GM12865 (cell line): ENCODE measurements around the gene LHFPL3.

ENCODE experiments used
- DNase-seq: peaks from one replicate; pipeline ENCODE4 v3.0.0; 2010; ENCODE audit warnings: low read depth
- H3K4me3 ChIP-seq: 2 replicates; pipeline ENCODE4 v1.5.1; 2011; ENCODE audit warnings: mild to moderate bottlenecking, low read depth, low read length, control low read depth
- TF ChIP-seq, protein P1 (sequence below): IDR thresholded peaks from 2 replicates; pipeline ENCODE4 v1.5.1; 2011; ENCODE audit warnings: low read length, control low read depth, low read depth, inconsistent platforms; ENCODE audit not compliant: insufficient read depth; ENCODE audit errors: missing control alignments

The LHFPL3 gene

GRCh38 chr7:104416866-104417393 is 88.5 kb downstream of the LHFPL3 start:
- TF ChIP-seq, protein P1, sequence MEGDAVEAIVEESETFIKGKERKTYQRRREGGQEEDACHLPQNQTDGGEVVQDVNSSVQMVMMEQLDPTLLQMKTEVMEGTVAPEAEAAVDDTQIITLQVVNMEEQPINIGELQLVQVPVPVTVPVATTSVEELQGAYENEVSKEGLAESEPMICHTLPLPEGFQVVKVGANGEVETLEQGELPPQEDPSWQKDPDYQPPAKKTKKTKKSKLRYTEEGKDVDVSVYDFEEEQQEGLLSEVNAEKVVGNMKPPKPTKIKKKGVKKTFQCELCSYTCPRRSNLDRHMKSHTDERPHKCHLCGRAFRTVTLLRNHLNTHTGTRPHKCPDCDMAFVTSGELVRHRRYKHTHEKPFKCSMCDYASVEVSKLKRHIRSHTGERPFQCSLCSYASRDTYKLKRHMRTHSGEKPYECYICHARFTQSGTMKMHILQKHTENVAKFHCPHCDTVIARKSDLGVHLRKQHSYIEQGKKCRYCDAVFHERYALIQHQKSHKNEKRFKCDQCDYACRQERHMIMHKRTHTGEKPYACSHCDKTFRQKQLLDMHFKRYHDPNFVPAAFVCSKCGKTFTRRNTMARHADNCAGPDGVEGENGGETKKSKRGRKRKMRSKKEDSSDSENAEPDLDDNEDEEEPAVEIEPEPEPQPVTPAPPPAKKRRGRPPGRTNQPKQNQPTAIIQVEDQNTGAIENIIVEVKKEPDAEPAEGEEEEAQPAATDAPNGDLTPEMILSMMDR = no peak
- no peak for DNase-seq
- H3K4me3 ChIP-seq = no peak overlapping the region

DNA sequence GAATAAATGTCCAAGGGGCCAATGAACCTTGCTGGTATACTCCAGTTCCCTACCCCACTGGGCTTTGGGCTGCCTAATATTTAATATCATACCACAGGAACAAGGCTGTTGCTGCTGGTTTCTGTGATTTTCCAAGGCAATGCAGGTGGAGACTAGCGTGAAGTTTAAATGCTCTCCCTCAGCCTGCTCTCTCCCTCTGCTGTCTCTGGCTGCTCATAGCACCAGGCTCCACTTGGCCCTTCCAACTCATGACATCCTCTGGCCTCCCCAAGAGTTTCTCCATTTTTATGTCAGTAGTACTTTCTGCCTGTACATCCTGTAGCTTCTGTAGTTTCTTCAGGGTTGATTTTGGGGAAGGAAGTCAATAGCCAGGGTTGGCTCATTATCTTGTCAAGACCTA is 103.5 kb downstream of the LHFPL3 start:
- DNase-seq = no peak
- TF ChIP-seq, protein P1 = no peak
- no peak overlapping the region for H3K4me3 ChIP-seq

DNA sequence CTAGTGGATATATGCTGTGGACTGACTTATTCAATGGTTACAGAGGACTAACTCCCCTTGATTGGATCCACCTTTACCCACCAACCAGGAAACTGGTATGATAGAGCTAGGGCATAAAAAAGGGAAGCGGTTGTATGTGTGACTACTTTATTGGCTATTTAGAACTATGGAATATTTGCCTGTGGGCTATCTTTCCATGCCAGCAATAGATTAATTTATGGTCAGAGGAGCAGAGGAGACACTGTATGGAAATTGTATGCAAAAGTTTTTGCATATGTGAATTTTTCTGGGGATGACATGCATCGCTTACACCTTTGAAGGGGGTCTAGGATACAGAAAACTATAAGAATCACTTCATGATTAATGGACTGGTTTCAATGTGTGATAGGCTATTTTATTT is 105.7 kb downstream of the LHFPL3 start:
- TF ChIP-seq, protein P1 = no peak
- DNase-seq = no peak
- no peak overlapping the region for H3K4me3 ChIP-seq

DNA sequence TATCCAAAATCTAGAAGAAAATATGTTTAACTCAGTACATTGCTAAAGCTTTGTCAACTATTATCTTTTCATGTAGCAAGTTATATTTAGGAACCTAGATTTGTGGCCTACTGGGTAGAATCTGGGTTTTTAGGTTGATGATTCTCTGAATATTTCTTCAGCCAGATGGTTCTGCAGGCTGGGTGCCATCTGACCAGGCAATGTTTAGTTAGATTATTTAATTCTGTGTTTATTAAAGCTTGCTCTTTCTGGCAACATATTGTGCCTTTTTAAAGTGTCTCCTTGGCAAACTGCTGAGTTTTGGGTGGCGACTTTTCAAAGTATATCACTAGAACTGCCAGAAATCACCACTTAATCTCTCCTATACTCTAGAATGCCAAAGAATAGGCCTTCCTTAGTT is 114.1 kb downstream of the LHFPL3 start:
- H3K4me3 ChIP-seq = no peak overlapping the region
- no peak for DNase-seq
- TF ChIP-seq, protein P1 = no peak

- TF ChIP-seq, protein P1 = no peak
- H3K4me3 ChIP-seq = no peak overlapping the region
- no peak for DNase-seq
These were observed 115.6 kb downstream of the LHFPL3 start for GRCh38 chr7:104444017-104444416.

DNA sequence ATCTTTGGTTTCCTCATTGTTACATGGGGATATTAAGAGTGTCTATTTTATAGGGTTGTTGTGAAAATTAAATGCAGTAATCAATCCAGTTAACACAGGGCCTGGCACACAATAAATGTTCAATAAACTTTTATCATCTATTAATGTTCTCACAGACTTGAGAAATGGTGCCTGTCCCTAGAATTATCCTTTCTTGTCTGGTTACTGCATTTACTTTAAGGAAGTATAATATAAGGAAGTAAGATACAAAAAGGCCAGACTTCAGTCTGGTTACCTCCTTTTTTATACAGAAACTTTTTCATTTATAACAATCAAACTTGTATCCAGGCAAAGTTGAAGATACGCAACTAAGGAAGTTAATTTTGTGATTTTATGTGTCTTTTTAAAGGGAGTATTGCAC is 117.0 kb downstream of the LHFPL3 start:
- no peak overlapping the region for H3K4me3 ChIP-seq
- TF ChIP-seq, protein P1 = no peak
- DNase-seq = no peak

DNA sequence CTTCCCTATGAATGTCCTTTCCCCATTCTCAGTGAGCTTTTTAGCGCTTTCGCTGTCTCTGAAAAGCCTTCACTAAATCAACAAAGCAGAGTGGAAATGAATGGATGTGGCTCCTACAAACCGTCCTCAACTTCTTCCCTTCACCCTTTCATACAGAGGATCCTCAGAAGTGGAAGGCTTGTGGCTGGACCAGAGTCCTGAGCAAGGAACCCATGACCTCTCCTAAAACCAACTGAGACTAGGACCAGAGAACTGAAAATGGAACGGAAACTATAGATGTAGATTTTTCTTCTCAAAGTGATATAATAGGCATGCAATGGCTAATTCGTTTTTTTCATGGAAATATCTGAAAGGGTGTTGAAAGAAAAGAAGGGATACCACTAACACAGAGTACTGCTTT is 122.5 kb downstream of the LHFPL3 start:
- H3K4me3 ChIP-seq = no peak overlapping the region
- TF ChIP-seq, protein P1 = no peak
- no peak for DNase-seq
